ENCODE measurements around the gene CBR1.

DNA sequence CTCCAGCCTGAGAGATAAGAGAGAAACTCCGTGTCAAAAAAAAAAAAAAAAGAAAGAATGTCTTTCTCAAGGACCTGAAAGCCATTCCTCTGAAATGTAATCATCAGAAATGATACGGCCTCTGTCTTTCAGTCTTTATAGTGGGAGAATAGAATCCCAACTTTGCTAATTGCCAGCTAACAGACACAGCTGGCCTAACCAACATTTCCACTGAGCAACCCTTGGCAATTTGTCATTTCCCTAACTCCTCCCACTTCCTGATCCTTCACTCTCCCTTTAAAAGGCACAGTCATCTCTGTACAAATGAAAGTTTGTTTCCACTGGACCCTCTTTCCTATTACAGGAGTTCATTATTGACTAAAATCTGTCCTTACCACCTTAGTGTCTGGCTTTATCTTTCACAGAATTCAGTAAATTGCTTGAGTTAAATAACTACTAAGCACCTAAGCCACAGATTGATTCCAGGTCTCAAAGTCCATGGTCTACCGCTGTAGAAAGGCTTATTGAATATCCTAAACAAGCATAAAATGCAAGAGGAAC lies 4.3 kb upstream of the CBR1 start:
- TF ChIP-seq ZNF274 (IDR thresholded peaks at IDR 0.05; ENCODE audit: low read depth, low read length): no peak
- TF ChIP-seq YY1 (IDR thresholded peaks at IDR 0.05; ENCODE audit: insufficient read depth, insufficient read length): no peak
- TF ChIP-seq SUZ12 (IDR thresholded peaks at IDR 0.05; ENCODE audit: extremely low read depth, insufficient read depth, insufficient read length): no peak
